ENCODE data around the gene CLEC12A. TPM values are rescaled to one million over a fixed set of nuclear protein-coding genes. Genes with fewer than 3 reads are reported as not detected.

The CLEC12A gene
- total and polyA plus RNA-seq, 2 donors (not counting 1 experiment from before 2014, with no cell fraction given), result 1.0 TPM; not detected in 1

- Histone ChIP-seq H3K9ac (ENCODE audit: low read length) (no peak overlapping the region), H3K9me3 (ENCODE audit: control extremely low read depth in 1 of 3, control insufficient read depth in 2 of 3, insufficient read depth in 1 of 3, low read length in 2 of 3) (peaks cover 0 to 1% (median 0%) of the 10 kb centered on the region in 3 donors), H3K4me1 (ENCODE audit: control insufficient read depth in 2 of 2, insufficient read depth in 2 of 2, low read length in 2 of 2) (no peaks in the 10 kb centered on the region), H3K27me3 (replicated peaks in 1 of 4; ENCODE audit: control extremely low read depth in 1 of 4, control insufficient read depth in 3 of 4, insufficient read depth in 4 of 4, low read length in 3 of 4) (peaks cover 0 to 4% (median 0%) of the 10 kb centered on the region in 4 experiments), H4K20me1 (ENCODE audit: control insufficient read depth, insufficient read depth, low read length, poor library complexity, severe bottlenecking) (no peaks in the 10 kb centered on the region), H2AFZ (ENCODE audit: insufficient read depth, low read depth, low read length, poor library complexity, severe bottlenecking) (no peak overlapping the region), H3K79me2 (ENCODE audit: control insufficient read depth, insufficient read depth, low read length) (no peaks in the 10 kb centered on the region), H3K36me3 (replicated peaks in 1 of 2; ENCODE audit: control extremely low read depth in 1 of 2, control insufficient read depth in 1 of 2, extremely low read depth in 1 of 2, insufficient read depth in 2 of 2, low read length in 1 of 2) (no peaks in the 10 kb centered on the region), H3K4me2 (replicated peaks; ENCODE audit: low read depth, low read length, poor library complexity, severe bottlenecking) (no peak overlapping the region), H3K27ac (ENCODE audit: low read length in 2 of 2) (no peak overlapping the region), H3K4me3 (ENCODE audit: control extremely low read depth in 1 of 5, extremely low read depth in 1 of 5, insufficient read depth in 1 of 5, low read depth in 2 of 5, low read length in 4 of 5) (no peak overlapping the region)
- Mint-ChIP-seq H3K4me3 (no peak overlapping the region), H3K9me3 (ENCODE audit: insufficient read depth) (no peaks in the 10 kb centered on the region), H3K27me3 (peaks cover 33% of the 10 kb centered on the region), H3K4me1 (no peaks in the 10 kb centered on the region), H3K27ac (no peak overlapping the region)
- CTCF ChIA-PET, result interaction anchor here (0.6 to 0.8 kb wide), 2 partner anchors 22 to 218 kb away, joined by 3 to 8 read pairs; no protein-coding TSS in a partner anchor
- no peak for ATAC-seq (ENCODE audit: low read depth)
- 8% methylated on average over 1 of the region's 1 CpG for WGBS (ENCODE audit: insufficient coverage)
- POLR2A ChIA-PET, result no interaction called here
- TF ChIP-seq, protein P1, sequence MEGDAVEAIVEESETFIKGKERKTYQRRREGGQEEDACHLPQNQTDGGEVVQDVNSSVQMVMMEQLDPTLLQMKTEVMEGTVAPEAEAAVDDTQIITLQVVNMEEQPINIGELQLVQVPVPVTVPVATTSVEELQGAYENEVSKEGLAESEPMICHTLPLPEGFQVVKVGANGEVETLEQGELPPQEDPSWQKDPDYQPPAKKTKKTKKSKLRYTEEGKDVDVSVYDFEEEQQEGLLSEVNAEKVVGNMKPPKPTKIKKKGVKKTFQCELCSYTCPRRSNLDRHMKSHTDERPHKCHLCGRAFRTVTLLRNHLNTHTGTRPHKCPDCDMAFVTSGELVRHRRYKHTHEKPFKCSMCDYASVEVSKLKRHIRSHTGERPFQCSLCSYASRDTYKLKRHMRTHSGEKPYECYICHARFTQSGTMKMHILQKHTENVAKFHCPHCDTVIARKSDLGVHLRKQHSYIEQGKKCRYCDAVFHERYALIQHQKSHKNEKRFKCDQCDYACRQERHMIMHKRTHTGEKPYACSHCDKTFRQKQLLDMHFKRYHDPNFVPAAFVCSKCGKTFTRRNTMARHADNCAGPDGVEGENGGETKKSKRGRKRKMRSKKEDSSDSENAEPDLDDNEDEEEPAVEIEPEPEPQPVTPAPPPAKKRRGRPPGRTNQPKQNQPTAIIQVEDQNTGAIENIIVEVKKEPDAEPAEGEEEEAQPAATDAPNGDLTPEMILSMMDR (IDR thresholded peaks at IDR 0.05), result no peak
- TF ChIP-seq EZH2 (IDR thresholded peaks at IDR 0.05; ENCODE audit: borderline replicate concordance, insufficient read depth, low read depth, low read length, poor library complexity, severe bottlenecking), result no peak
- intact Hi-C loops (cut with micrococcal nuclease), result no loop called here
- DNase-seq, result no peak
These were observed 45.7 kb downstream of the CLEC12A start for GRCh38 chr12:10016881-10017280.

DNA sequence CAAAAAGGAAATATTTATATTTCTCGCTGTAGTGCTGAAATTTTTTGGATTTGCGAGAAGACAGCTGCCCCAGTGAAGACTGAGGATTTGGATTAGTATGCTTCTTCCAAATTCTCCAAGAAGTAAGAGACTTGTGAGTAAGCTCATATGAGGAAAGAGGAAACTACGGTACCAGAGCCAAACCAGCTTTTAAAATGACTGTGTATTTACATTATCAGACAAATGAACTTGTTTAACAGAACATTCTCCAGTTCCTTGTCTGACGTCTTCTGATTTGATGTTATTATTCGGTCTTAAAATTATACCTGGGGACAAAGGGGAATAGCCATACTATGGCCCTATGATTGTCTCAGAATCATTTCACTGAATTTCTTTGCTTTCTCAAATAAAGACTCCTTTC, 47.2 kb downstream of the CLEC12A start:
- TF ChIP-seq EZH2 (IDR thresholded peaks at IDR 0.05; ENCODE audit: borderline replicate concordance, insufficient read depth, low read depth, low read length, poor library complexity, severe bottlenecking), result no peak
- TF ChIP-seq, protein P1 (IDR thresholded peaks at IDR 0.05), result no peak
- H3K9ac ChIP-seq (ENCODE audit: low read length), result no peak overlapping the region
- intact Hi-C loops (cut with micrococcal nuclease), result no loop called here
- H3K4me1 ChIP-seq (ENCODE audit: control insufficient read depth in 2 of 2, insufficient read depth in 2 of 2, low read length in 2 of 2), result no peaks in the 10 kb centered on the region
- H3K4me3 ChIP-seq (ENCODE audit: control extremely low read depth in 1 of 5, extremely low read depth in 1 of 5, insufficient read depth in 1 of 5, low read depth in 2 of 5, low read length in 4 of 5), result no peak overlapping the region
- ChIA-PET POLR2A (no interaction called here), CTCF (no interaction called here)
- H3K9me3 ChIP-seq (ENCODE audit: control extremely low read depth in 1 of 3, control insufficient read depth in 2 of 3, insufficient read depth in 1 of 3, low read length in 2 of 3), result peaks cover 0 to 1% (median 0%) of the 10 kb centered on the region in 3 donors
- H3K27ac ChIP-seq (ENCODE audit: low read length in 2 of 2), result no peak overlapping the region
- no peaks in the 10 kb centered on the region for H4K20me1 ChIP-seq (ENCODE audit: control insufficient read depth, insufficient read depth, low read length, poor library complexity, severe bottlenecking)
- no peak for ATAC-seq (ENCODE audit: low read depth)
- no peak overlapping the region for H3K27ac Mint-ChIP-seq
- 100% methylated on average over 2 of the region's 5 CpGs for WGBS (ENCODE audit: insufficient coverage)
- H3K27me3 Mint-ChIP-seq, result peaks cover 27% of the 10 kb centered on the region
- H3K9me3 Mint-ChIP-seq (ENCODE audit: insufficient read depth), result no peaks in the 10 kb centered on the region
- no peak overlapping the region for H2AFZ ChIP-seq (ENCODE audit: insufficient read depth, low read depth, low read length, poor library complexity, severe bottlenecking)
- H3K4me1 Mint-ChIP-seq, result no peaks in the 10 kb centered on the region
- H3K79me2 ChIP-seq (ENCODE audit: control insufficient read depth, insufficient read depth, low read length), result no peaks in the 10 kb centered on the region
- no peak overlapping the region for H3K4me3 Mint-ChIP-seq
- no peak overlapping the region for H3K4me2 ChIP-seq (replicated peaks; ENCODE audit: low read depth, low read length, poor library complexity, severe bottlenecking)
- no peaks in the 10 kb centered on the region for H3K36me3 ChIP-seq (replicated peaks in 1 of 2; ENCODE audit: control extremely low read depth in 1 of 2, control insufficient read depth in 1 of 2, extremely low read depth in 1 of 2, insufficient read depth in 2 of 2, low read length in 1 of 2)
- no peaks in the 10 kb centered on the region for H3K27me3 ChIP-seq (replicated peaks in 1 of 4; ENCODE audit: control extremely low read depth in 1 of 4, control insufficient read depth in 3 of 4, insufficient read depth in 4 of 4, low read length in 3 of 4)
- DNase-seq, result no peak
